Measurements from ENCODE around the gene SH3GLB2.
"Not testable (repeated sequence)": the region's sequence is repeated elsewhere in the genome, so short reads cannot be mapped to it uniquely, and the experiment has no call there.

The SH3GLB2 gene

DNA sequence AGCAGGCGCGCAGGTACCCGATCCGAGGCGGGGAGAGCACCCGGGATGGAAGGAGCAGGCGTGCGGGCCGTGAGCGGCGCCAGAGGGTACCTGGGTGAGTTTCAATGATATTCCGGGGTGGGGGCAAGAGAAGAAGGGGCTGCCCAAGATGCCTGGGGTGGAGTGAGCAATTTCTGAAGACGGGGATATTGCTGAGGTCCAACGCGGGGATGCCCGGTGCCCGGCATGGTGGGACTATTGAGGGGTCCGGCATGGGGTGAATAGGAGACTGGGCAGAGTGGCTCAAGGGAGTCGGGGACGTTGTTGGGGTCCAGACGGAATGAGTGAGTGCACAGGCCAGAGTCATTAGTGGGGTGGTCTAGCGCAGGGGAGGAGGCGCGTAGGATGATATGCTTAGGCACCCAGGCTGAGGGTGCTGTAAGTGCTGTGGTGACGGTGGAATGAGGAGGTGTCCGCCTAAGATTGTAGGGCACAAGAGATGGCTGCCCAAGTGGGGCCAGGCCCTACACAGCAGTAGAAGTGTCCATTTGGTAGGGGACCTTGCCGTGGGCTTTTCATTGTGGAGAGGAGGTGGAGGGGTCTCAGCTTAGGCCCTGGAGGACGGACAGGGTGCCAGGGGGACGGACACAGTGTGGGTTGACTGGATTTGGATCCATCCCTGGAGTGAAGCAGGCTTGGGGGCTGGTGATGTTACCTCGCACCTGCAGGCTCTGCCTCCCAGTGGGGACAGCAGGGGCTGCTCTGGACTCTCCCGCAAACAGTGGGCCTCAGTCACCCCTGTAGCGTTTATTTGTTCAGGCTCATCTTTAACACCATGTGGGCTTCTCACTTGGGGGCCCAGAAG lies 9.0 kb upstream of the SH3GLB2 start:
- DNase-seq (ENCODE audit: low read depth) = no peak
- H3K4me3 ChIP-seq (replicated peaks; ENCODE audit: low read depth, low read length) = peak overlapping the region; percentile 96
- TF ChIP-seq, protein P1, sequence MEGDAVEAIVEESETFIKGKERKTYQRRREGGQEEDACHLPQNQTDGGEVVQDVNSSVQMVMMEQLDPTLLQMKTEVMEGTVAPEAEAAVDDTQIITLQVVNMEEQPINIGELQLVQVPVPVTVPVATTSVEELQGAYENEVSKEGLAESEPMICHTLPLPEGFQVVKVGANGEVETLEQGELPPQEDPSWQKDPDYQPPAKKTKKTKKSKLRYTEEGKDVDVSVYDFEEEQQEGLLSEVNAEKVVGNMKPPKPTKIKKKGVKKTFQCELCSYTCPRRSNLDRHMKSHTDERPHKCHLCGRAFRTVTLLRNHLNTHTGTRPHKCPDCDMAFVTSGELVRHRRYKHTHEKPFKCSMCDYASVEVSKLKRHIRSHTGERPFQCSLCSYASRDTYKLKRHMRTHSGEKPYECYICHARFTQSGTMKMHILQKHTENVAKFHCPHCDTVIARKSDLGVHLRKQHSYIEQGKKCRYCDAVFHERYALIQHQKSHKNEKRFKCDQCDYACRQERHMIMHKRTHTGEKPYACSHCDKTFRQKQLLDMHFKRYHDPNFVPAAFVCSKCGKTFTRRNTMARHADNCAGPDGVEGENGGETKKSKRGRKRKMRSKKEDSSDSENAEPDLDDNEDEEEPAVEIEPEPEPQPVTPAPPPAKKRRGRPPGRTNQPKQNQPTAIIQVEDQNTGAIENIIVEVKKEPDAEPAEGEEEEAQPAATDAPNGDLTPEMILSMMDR (IDR thresholded peaks at IDR 0.05; ENCODE audit: low read length, missing control alignments) = no peak

DNA sequence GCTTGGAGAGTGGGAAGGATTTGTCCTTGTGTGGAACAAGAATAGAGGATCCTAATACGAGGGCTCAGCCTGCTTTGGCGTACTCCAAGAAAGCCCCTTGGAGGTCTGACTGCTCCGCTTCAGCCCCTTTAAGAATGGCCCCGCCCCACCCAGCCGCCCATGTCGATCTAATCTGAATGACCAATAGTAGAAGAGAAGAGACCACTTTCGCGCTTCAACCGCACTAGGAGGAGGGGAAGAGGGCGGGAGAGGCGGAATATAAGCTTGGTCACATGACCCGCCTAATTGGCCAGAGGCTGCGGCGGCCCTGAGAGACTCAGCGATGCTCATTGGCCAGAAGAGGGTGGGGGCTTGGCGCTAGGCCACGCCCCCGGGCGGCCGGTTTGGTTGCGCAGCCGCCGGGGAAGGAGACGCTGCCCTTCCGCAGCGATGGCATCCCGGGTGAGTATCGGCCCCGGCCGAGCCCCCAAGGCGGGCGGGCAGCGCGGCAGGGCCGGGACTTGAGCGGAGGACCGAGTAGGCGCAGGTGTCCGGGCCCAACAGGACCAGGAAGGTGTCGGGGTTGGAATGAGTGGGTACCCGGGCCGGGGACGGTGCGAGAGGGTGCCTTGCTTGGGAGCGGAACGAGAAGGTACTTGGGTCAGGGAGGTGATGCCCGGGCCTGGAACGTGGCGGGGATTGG lies 8.3 kb upstream of the SH3GLB2 start, which contains the start of gene MIGA2:
Gene MIGA2, plus strand, starts transcription at position 386 of the 682 bp plus-strand sequence. CDS start 3,969 bp downstream, outside the sequence.
- peak within 1 kb of the TSS; percentile 96 for H3K4me3 ChIP-seq (replicated peaks; ENCODE audit: low read depth, low read length)
- TF ChIP-seq, protein P1 (IDR thresholded peaks at IDR 0.05; ENCODE audit: low read length, missing control alignments) = no peak
- DNase-seq (ENCODE audit: low read depth) = peak; percentile 99

DNA sequence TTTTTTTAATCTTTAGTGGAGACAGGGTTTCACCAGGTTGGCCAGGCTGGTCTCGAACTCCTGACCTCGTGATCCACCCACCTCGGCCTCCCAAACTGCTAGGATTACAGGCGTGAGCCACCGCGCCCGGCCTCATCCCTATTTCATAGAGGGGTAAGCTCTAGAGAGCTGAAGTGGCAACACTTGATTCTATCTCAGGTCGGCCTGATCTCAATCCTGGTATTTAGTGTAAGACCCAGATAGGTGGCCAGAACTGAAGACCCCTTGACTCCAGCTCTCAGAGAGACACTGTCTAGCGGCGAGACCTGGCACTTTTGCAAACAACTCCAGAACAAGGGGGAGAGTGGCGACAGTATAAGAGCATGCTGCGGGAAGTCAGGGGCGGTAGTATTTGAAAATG lies 7.7 kb upstream of the SH3GLB2 start:
- peak overlapping the region; percentile 42 for H3K4me3 ChIP-seq (replicated peaks; ENCODE audit: low read depth, low read length)
- DNase-seq (ENCODE audit: low read depth) = not testable (repeated sequence)

DNA sequence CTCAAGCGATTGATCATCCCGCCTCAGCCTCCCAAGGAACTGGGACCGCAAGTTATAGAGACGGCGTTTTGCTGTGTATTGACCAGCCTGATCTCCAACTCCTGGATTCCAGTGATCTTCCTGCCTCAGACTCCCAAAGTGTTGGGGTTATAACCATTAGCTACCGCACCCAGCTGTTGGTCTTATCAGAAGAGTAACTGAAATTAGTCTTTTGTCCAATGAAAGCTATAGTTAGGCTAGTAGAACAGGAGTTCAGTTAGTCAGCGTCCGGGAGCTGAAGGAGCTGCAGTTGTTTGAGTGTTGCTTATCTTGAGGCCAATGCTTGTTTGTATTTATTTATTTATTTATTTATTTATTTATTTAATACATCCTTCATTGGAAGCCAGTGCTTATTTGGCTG lies 5.1 kb upstream of the SH3GLB2 start:
- no peak for DNase-seq (ENCODE audit: low read depth)
- no peak overlapping the region for H3K4me3 ChIP-seq (replicated peaks; ENCODE audit: low read depth, low read length)
- TF ChIP-seq, protein P1 (IDR thresholded peaks at IDR 0.05; ENCODE audit: low read length, missing control alignments) = no peak

DNA sequence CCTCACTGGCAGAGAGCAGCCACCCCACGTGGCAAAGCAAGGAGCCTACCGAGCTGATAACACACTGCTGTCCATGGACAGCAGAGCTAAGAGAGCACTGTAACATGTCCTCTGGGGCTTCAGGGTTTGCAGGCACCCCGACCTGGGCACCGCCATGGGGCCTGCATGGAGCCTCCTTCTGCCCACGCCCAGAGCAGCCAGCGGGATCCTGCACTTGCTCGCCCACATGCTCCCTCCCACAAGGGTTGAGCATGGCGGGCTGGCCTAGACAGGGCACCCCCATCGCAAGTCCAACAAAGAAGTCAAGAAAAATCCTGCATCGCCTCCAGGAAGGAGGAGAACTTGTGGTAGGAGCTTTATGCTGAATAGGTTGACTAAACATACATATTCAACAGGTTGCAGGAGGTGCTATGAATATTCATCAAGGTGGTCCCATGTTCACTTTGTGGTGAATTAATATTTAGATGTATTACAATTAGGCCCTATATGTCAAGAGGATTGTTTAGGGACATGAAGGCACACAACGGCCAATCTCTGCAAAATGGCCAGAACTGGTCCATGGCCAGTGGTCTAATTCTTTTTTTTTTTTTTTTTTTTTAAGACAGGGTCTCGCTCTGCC lies 4.5 kb upstream of the SH3GLB2 start:
- TF ChIP-seq, protein P1 (IDR thresholded peaks at IDR 0.05; ENCODE audit: low read length, missing control alignments) = no peak
- no peak for DNase-seq (ENCODE audit: low read depth)
- no peak overlapping the region for H3K4me3 ChIP-seq (replicated peaks; ENCODE audit: low read depth, low read length)

DNA sequence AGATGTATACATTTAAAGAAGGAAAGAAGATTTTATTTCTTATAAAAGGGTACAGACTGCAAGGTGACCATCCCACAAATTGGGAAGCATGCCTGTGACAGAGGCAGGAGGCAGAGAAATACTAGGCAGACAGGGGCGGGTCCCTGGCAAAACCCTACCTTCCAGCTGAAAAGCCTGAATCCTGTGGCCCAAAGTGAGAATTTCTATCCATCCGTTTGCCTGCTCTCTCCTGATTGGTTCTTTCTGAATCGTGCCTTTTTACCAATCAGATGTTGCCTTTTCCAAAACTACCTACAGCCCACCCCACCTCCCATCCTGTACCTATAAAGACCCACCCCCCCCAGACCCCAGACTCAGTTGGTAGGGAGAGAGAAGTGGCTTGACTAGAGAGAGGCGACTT lies 3.4 kb upstream of the SH3GLB2 start:
- TF ChIP-seq, protein P1 (IDR thresholded peaks at IDR 0.05; ENCODE audit: low read length, missing control alignments) = no peak
- no peak overlapping the region for H3K4me3 ChIP-seq (replicated peaks; ENCODE audit: low read depth, low read length)
- no peak for DNase-seq (ENCODE audit: low read depth)

DNA sequence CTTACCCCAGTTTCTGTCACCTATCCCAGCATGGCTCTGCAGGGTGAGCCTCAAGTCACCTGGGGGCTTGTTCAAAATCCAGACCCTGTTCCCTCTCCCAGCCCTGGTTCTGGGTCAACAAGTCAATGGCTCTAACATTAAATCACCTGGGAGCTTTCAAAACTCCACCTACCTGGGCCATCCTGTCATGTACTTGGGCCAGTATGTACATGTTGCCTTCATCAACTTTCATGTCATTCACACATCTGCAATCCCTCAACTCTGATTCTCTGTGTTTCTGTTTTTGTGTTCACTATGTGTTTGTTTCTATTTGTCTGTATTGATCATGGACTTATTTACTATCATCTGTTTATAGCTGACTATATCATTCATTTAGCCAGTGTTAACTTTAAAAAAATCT lies 2.1 kb upstream of the SH3GLB2 start:
- DNase-seq (ENCODE audit: low read depth) = no peak
- H3K4me3 ChIP-seq (replicated peaks; ENCODE audit: low read depth, low read length) = no peak overlapping the region
- TF ChIP-seq, protein P1 (IDR thresholded peaks at IDR 0.05; ENCODE audit: low read length, missing control alignments) = no peak
